ENCODE measurements around the gene HOXC6. TPM values are rescaled to one million over a fixed set of nuclear protein-coding genes. Genes with fewer than 3 reads are reported as not detected.

The HOXC6 gene
- 4.9 and 5.3 TPM in 2 replicates for total RNA-seq (2014; rRNA removed; shearing (Covaris generic); ENCODE audit: low replicate concordance)

DNA sequence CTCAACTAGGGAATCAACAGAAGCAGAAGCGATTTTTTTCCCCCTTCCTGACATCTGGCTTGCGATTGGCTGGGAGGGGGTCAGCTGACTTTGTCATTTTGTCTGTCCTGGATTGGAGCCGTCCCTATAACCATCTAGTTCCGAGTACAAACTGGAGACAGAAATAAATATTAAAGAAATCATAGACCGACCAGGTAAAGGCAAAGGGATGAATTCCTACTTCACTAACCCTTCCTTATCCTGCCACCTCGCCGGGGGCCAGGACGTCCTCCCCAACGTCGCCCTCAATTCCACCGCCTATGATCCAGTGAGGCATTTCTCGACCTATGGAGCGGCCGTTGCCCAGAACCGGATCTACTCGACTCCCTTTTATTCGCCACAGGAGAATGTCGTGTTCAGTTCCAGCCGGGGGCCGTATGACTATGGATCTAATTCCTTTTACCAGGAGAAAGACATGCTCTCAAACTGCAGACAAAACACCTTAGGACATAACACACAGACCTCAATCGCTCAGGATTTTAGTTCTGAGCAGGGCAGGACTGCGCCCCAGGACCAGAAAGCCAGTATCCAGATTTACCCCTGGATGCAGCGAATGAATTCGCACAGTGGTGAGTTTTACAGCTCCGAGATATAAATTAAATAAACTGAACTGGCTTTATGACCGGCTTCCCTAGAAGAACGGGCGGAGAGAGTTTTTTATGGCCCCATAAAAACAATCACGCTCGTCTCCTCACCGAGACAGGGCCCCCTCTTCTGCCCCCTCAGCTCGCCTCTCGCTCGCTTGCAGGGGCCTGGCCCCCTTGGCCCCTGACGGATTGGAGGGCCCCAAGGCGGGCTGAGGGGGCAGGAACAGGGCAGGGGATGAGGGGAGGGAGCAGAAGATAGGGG lies at the start of gene HOXC6:
HOXC6 (plus strand) TSS at position 127 of the 888 bp plus-strand sequence; CDS start at position 209, 82 bp downstream.
- no peak for DNase-seq

DNA sequence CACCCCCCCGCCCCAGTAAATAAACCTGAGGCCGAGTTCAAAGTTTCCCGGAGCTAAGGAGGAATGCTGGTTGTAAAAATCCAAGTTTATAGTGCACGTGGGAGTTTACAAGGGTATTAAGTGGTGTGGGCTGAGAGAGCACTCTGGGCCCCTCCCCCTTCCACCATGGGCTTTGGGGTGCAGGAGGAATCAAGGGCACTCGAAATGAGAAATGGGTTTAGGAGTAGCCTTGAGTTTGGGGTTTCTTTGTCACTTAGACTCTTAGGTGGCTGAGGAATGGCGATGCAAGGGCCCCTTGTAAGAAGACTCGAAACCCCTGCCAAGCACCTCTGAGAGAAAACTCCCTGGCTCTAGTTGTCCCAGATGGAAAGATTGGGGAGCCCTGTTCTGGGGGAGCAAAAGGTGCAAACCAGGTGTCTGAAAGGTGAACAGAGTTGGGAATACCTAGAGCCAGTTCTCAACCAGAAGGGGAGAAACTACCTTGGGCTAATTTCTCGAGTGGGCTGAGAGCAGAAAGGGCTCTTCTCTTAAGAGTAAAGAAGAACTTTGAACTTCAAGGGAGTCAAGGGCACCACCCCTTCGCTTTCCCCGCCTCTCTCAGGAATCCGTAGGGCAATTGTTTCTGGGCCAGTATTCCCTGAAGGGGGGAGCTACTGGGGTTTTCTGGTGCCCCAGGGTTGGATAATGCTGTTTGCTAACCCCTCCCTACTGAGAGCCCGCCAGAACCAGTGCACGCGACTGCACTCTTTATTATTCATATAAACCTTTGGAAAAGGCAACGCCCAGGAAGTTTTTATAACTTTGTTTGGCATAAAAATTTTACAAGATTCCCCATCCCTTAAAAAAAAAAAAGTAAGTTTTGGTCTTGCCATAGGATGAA lies 49.5 kb upstream of the HOXC6 start:
- Histone ChIP-seq H3K9me3 (no peaks in the 10 kb centered on the region), H3K36me3 (peaks cover 3% of the 10 kb centered on the region; the same call in 1 of the 2 replicates), H3K4me3 (no peak overlapping the region), H3K27me3 (no peaks in the 10 kb centered on the region)
- DNase-seq, result peak; percentile 95

More for the DNA sequence above, at the start of gene HOXC6:
- H3K36me3 ChIP-seq, result peaks cover 42% of the 10 kb centered on the region
- no peaks in the 10 kb centered on the region for H3K9me3 ChIP-seq
- no peak within 1 kb of the TSS for H3K4me3 ChIP-seq
- no peaks in the 10 kb centered on the region for H3K27me3 ChIP-seq

DNA sequence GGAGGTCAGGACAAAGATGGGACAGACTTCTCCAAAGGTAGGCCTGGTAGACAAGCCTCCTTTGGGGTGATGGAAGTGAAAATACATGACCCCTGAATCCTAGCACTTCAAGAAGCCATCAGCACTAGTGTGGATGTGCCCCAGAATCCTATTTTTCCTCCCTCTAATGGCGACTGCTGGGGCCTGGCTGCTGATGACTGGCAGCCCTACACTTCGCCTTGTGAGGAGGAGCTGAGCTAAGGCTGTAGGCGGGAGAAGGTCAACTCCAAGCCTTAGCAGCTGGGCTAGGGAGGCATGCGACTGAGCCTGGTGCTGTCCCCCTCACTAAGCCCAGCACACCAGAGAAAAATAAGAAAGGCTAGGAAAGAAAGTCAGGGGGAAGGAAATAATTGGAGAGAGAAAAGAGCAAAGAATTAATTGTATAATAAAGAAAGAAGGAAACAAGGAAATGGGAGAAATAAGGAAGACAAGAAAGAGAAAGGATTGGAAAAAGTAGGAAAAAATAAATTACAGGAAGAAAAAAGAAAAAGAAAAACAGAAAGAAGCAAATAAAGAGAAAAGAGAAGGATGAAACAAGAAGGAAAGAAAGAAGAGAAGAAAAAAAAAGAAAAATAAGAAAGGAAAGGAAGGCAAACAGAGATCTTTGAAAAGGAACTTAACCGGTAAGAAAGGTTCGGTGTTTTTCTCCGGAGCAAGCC lies 48.0 kb upstream of the HOXC6 start:
- DNase-seq, result no peak
- H3K4me3 ChIP-seq, result no peak overlapping the region

DNA sequence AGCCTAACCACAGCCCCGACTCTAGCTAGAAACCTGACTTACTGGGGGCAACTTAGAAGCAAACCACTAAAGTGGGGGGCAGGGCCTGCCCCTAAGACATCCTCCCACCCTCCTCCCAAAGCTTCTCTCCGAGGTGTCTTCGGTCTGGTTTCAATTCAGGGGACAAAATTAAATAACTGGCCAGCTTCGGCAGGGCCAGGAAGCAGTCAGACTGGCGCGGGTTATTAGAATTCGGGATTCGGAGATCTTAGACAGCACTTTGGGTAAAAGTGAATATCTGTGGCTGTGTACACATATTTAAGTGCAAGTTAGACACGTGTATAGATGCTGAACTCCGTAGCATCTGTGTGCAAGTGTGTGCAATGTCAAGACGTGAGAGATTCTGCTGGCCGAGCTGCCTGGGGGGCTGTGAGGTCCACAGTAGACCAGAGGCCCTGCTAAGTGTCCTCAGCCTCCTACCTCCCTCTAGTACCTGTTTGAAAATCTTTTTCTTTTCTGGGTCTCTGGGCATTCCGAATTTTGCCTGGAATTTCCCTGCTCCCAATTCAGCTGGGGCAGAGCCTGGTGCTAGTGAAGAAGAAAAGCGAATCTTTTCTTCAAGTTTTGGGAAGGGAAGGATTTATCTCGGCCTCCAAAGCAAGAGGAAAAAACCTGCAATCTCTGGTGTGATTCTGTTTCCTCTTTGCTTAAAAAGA lies 47.3 kb upstream of the HOXC6 start:
- Histone ChIP-seq H3K9me3 (no peaks in the 10 kb centered on the region), H3K36me3 (no peaks in the 10 kb centered on the region; the same call in 1 of the 2 replicates), H3K4me3 (no peak overlapping the region), H3K27me3 (no peaks in the 10 kb centered on the region)
- no peak for DNase-seq

More for the DNA sequence above, 48.0 kb upstream of the HOXC6 start:
- Histone ChIP-seq H3K36me3 (peaks cover 3% of the 10 kb centered on the region), H3K9me3 (no peaks in the 10 kb centered on the region), H3K27me3 (no peaks in the 10 kb centered on the region)

DNA sequence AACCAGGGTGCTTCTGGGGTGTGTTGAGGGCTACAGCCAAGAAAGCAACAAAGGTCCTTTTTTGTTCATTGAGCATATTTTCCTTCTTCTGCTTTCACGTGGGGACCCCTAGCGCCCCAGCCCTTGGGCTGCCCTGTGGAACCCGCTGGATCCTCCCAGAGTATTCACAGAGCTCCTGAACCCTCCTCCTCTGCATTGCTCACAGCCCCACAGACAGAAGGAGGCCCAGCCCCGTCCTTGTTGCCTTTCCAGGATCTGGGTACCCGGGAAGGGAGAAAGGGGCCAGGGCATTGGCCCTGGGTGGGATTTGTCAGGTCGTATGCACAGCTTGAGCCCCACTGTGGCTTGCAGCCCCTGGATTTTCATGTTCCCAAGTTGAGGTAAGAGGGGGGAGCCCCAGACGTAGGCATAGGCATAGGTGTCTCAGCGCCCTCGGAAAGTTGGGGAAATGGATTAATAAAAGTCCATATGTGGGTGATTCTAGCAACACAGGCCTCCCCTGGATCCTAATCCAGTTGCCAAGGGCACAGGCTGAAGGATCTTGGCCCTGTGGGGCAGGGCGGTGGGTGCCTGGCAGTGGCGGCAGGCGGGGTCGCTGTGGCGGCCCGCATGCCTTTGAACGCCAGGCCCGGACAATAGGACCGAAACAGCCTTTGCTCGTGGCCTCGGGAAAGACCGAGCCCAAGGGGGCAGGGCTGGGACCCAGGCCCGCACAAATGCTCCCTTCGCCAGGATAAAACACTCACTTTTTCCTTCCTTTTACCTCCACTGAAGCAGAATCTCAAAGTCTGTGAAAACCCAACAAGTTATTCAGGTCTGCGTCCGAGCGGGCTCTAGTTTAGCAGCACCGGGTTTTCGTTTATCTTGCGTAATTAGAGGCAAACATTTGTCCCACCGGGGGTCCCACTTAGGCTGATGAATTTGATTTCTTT lies 46.3 kb upstream of the HOXC6 start:
- Histone ChIP-seq H3K4me3 (no peak overlapping the region), H3K27me3 (no peaks in the 10 kb centered on the region), H3K36me3 (peaks cover 3% of the 10 kb centered on the region; the same call in 1 of the 2 replicates), H3K9me3 (no peaks in the 10 kb centered on the region)
- DNase-seq, result no peak

DNA sequence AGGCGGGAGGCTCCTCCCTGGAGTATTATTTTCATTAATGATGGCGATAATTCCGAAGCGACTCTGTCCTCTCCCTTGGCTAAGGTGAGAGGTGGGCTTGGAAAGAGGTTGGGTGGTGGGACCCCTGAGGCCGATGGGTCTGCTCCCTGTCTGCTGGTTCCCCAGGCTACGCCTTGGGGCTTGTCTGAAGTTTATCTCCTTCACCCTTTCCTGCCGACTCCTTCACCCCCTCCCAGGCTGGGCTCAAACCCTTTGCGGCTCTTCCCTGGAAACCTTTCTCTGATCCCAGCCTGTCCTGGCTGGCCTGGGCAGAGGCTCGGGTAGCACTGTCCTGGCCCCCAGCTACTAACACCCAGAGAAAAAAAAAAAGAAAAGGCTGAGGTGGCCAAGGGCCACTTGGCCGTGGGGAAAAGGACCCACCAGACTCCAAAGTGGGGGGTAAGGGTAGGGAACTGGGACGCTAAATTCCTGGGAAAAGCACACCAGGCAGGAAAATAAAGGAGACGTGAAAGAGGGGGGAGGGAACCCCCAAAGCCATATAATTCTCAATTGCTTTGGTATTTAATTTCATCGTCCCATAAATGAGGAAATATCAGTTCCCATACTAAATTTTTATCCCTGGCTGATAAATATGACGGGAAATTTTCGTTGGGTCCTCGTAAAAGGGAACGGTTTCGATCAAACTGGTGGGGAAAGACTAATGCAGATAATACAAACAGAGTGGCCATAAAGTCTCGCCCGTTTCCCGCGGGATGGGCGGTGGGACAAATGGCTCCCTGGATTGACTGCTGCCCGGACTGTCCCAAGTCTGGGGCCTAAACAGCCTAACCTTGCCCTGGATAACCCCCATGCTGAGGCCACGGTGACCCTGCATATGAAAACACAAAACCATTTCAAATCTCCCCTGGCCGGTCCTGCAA lies 45.3 kb upstream of the HOXC6 start:
- no peak for DNase-seq
- Histone ChIP-seq H3K9me3 (no peaks in the 10 kb centered on the region), H3K27me3 (no peaks in the 10 kb centered on the region), H3K36me3 (peaks cover 7% of the 10 kb centered on the region; the same call in 1 of the 2 replicates), H3K4me3 (no peak overlapping the region)

DNA sequence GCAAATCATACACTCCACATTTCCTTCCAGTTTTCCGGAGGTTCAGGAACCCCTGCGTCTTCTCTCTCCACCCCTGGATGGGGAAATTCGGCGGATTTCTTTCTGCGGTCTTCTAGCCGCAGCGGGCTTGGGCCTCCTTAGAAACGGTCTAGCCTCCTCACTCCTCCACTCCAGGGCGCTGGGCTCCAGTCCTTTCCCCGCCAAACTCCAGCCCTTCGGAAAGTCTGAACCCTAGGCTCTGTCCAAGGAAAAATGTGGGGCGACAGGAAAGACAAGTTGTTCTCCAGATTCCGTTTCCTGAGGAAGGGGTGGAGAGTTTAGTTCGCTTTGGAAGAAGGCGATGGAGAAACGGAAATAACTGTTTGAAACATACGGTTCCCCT lies 44.7 kb upstream of the HOXC6 start:
- Histone ChIP-seq H3K27me3 (no peaks in the 10 kb centered on the region), H3K9me3 (no peaks in the 10 kb centered on the region), H3K4me3 (no peak overlapping the region), H3K36me3 (peaks cover 11% of the 10 kb centered on the region; the same call in 1 of the 2 replicates)
- no peak for DNase-seq

DNA sequence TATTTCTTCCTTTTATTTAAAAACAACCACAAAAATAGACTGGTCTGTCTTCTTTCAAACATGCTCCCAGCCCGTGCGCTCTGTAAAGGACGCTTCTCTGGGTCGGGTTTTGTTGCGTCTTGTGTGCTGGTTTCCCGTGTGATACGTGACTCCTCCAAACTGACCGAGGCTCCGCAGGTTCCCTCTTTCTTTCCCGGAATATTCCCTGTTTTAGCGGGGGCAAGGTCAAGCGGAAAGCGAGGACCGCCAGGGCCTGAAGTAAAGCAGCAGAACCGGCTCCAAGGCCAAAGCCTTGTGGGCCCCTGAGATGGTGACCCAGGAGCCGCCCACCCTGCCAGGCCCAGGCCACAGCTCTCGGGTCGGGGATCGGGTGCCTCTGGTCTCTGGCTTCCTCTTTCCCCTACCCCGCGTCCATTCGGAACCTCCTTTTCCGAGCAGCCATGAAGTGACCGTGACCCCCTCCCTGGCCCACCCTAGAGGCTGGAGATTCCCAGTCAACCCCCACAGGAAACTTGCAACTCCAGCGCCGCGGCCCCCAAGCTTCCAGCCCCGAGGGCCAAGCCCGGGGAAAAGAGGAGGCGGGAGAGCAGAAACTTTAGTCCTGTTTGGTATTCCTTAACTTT lies 44.2 kb upstream of the HOXC6 start:
- H3K27me3 ChIP-seq, result no peaks in the 10 kb centered on the region
- H3K36me3 ChIP-seq, result peaks cover 13% of the 10 kb centered on the region; the same call in 1 of the 2 replicates
- H3K9me3 ChIP-seq, result no peaks in the 10 kb centered on the region
- no peak for DNase-seq
- no peak overlapping the region; the same call in 1 of the 2 replicates for H3K4me3 ChIP-seq

DNA sequence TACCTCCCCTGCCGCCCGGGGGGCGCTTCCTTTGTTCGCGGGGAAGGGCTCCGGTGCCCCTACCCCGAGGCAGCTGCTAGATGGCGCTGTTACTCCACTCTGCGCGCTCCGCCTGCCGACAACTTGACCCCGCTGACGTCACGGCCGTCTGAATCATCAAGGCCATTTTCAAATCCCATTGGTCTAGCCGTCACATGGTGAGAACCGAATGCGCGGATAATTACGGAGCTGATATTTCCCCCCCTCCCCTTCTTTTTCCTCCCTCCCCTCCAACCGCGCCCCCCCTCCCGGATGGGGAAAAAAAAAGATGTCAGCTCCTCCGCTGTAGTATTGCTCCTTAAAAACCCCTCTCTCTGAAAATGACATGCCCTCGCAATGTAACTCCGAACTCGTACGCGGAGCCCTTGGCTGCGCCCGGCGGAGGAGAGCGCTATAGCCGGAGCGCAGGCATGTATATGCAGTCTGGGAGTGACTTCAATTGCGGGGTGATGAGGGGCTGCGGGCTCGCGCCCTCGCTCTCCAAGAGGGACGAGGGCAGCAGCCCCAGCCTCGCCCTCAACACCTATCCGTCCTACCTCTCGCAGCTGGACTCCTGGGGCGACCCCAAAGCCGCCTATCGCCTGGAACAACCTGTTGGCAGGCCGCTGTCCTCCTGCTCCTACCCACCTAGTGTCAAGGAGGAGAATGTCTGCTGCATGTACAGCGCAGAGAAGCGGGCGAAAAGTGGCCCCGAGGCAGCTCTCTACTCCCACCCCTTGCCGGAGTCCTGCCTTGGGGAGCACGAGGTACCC lies 43.1 kb upstream of the HOXC6 start, which contains the start of gene HOXC10:
HOXC10 (plus strand) TSS at position 246 of the 791 bp plus-strand sequence; CDS start at position 360, 114 bp downstream.
- peak; percentile 96 for DNase-seq
- Histone ChIP-seq H3K36me3 (peaks cover 13% of the 10 kb centered on the region; the same call in 1 of the 2 replicates), H3K4me3 (peak within 1 kb of the TSS; percentile 70), H3K27me3 (no peaks in the 10 kb centered on the region), H3K9me3 (no peaks in the 10 kb centered on the region)

DNA sequence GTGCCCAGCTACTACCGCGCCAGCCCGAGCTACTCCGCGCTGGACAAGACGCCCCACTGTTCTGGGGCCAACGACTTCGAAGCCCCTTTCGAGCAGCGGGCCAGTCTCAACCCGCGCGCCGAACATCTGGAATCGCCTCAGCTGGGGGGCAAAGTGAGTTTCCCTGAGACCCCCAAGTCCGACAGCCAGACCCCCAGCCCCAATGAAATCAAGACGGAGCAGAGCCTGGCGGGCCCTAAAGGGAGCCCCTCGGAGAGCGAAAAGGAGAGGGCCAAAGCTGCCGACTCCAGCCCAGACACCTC lies 42.6 kb upstream of the HOXC6 start:
- DNase-seq, result no peak
- H3K36me3 ChIP-seq, result peaks cover 13% of the 10 kb centered on the region; the same call in 1 of the 2 replicates
- peak overlapping the region; percentile 70 for H3K4me3 ChIP-seq
- H3K9me3 ChIP-seq, result no peaks in the 10 kb centered on the region
- H3K27me3 ChIP-seq, result no peaks in the 10 kb centered on the region

DNA sequence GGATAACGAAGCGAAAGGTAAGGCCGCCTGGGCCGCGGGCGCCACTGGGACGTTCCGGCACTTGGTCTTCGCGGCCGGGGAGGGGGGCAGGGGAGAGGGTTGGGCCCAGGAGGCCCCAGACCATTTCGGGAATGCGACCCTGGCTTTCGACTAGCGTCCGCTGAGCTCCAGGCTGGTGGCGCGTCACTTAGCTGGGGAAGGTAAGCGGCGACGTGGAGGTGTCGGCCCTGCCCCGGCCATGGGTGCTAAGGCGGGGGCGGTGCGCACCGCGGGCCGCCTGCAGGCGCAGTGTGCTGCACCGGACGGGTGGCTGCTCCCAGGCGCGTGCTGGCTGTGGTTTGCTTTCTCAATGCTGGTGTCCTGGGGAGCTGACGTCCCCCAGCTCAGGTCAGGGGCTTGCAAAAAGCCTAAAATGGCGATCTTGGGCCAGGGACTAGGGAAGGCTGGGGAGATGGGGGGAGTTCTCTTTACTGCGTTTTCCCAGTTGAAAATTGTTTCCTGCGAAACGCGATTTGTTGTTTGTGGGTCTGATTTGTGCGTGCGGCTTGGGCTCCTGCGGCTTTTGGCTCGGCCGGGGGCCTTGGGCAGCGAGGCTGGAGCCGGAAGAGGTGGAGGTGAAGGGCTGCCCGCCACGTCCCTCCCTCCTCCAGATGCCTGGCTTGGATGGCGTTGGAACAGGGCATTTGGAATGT lies 42.1 kb upstream of the HOXC6 start:
- H3K27me3 ChIP-seq, result no peaks in the 10 kb centered on the region
- H3K4me3 ChIP-seq, result peak overlapping the region; percentile 70
- no peaks in the 10 kb centered on the region for H3K9me3 ChIP-seq
- H3K36me3 ChIP-seq, result peaks cover 13% of the 10 kb centered on the region
- DNase-seq, result peak; percentile 83

DNA sequence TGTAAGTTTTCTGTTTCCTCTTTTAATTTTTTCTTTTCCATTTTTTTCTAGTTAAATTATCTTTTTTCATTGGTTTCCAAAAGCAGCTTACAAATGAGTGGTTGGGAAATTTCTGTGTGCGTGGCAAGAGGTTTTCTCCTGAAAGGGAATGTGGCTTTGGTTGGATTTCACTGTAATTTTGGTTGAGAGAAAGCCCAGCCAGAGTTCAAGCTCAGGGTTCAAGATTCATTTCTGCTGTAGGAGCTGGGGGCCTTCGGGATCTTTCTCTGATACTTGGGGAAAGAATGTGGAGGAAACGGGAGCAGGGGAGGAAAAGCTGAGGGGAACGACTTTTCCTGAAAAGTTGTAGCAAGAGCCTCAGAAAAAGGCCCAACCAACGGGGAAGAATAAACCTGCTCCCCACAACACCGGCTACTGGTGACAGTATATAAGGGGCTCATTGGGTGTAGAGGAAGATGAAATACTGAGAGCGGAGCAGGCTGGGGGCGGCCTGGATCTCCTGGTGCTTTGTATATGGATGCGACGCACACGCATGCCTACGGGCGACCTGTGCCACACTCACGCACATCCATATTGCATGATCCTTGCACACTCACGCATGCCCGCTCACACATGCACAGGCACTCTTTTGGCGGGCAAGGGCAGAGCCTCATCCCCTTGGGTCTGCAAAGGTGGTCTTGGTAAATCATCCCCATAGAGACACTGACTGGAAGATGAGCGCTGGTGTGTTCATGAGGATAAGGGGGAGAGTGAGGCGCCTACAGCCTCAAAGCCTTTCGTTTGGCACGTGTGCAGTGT lies 41.4 kb upstream of the HOXC6 start:
- H3K36me3 ChIP-seq, result peaks cover 18% of the 10 kb centered on the region
- no peaks in the 10 kb centered on the region for H3K27me3 ChIP-seq
- peak overlapping the region; percentile 70 for H3K4me3 ChIP-seq
- no peak for DNase-seq
- no peaks in the 10 kb centered on the region for H3K9me3 ChIP-seq
